ENCODE results near the gene HSD3B1. TPM values are rescaled to one million over a fixed set of nuclear protein-coding genes. Genes with fewer than 3 reads are reported as not detected.

Gene HSD3B1
- total RNA-seq, 1 donor from 2014 or later, result not detected

GRCh38 chr1:119482517-119483425 is 24.2 kb upstream of the HSD3B1 start:
- no peak for TF ChIP-seq CTCF (IDR thresholded peaks at IDR 0.05; ENCODE audit: insufficient read depth, low read length, poor library complexity, severe bottlenecking)
- no peaks in the 10 kb centered on the region for H3K27me3 ChIP-seq (ENCODE audit: control insufficient read depth, insufficient read depth, low read length)

GRCh38 chr1:119483441-119484200 is 23.4 kb upstream of the HSD3B1 start:
- Histone ChIP-seq H3K36me3 (ENCODE audit: control insufficient read depth, insufficient read depth, low read length) (no peaks in the 10 kb centered on the region), H3K4me3 (ENCODE audit: low read depth, low read length) (no peak overlapping the region), H3K27me3 (ENCODE audit: control insufficient read depth, insufficient read depth, low read length) (no peaks in the 10 kb centered on the region)
- TF ChIP-seq CTCF (IDR thresholded peaks at IDR 0.05; ENCODE audit: insufficient read depth, low read length, poor library complexity, severe bottlenecking), result no peak
- no peak for DNase-seq (ENCODE audit: low read depth)

More at GRCh38 chr1:119482517-119483425, 24.2 kb upstream of the HSD3B1 start:
- no peaks in the 10 kb centered on the region for H3K36me3 ChIP-seq (ENCODE audit: control insufficient read depth, insufficient read depth, low read length)
- H3K4me3 ChIP-seq (ENCODE audit: low read depth, low read length), result no peak overlapping the region
- DNase-seq (ENCODE audit: low read depth), result no peak

- H3K4me3 ChIP-seq (ENCODE audit: low read depth, low read length), result no peak overlapping the region
- DNase-seq (ENCODE audit: low read depth), result no peak
- H3K36me3 ChIP-seq (ENCODE audit: control insufficient read depth, insufficient read depth, low read length), result no peaks in the 10 kb centered on the region
- no peaks in the 10 kb centered on the region for H3K27me3 ChIP-seq (ENCODE audit: control insufficient read depth, insufficient read depth, low read length)
- TF ChIP-seq CTCF (IDR thresholded peaks at IDR 0.05; ENCODE audit: insufficient read depth, low read length, poor library complexity, severe bottlenecking), result no peak
These were observed 21.8 kb upstream of the HSD3B1 start for GRCh38 chr1:119485201-119485600.

GRCh38 chr1:119488216-119488615 is 18.8 kb upstream of the HSD3B1 start:
- no peaks in the 10 kb centered on the region for H3K36me3 ChIP-seq (ENCODE audit: control insufficient read depth, insufficient read depth, low read length)
- TF ChIP-seq CTCF (IDR thresholded peaks at IDR 0.05; ENCODE audit: insufficient read depth, low read length, poor library complexity, severe bottlenecking), result no peak
- H3K4me3 ChIP-seq (ENCODE audit: low read depth, low read length), result no peak overlapping the region
- no peaks in the 10 kb centered on the region for H3K27me3 ChIP-seq (ENCODE audit: control insufficient read depth, insufficient read depth, low read length)
- DNase-seq (ENCODE audit: low read depth), result no peak

GRCh38 chr1:119489201-119489600 is 17.8 kb upstream of the HSD3B1 start:
- TF ChIP-seq CTCF (IDR thresholded peaks at IDR 0.05; ENCODE audit: insufficient read depth, low read length, poor library complexity, severe bottlenecking), result no peak
- H3K4me3 ChIP-seq (ENCODE audit: low read depth, low read length), result no peak overlapping the region
- no peaks in the 10 kb centered on the region for H3K36me3 ChIP-seq (ENCODE audit: control insufficient read depth, insufficient read depth, low read length)
- H3K27me3 ChIP-seq (ENCODE audit: control insufficient read depth, insufficient read depth, low read length), result no peaks in the 10 kb centered on the region
- no peak for DNase-seq (ENCODE audit: low read depth)
